ENCODE results near the gene RRP12.
A peak's percentile ranks its signal among the peaks of the same experiment; 100 is the strongest.
"Not testable (repeated sequence)": the region's sequence is repeated elsewhere in the genome, so short reads cannot be mapped to it uniquely, and the experiment has no call there.

Gene RRP12

GRCh38 chr10:97365761-97366351 is 35.3 kb downstream of the RRP12 start:
- DNase-seq (ENCODE audit: low spot score) = no peak

GRCh38 chr10:97363071-97363470 is 38.1 kb downstream of the RRP12 start:
- DNase-seq (ENCODE audit: low spot score) = no peak

GRCh38 chr10:97362310-97363033 is 38.7 kb downstream of the RRP12 start:
- DNase-seq (ENCODE audit: low spot score) = no peak

GRCh38 chr10:97361537-97361901 is 39.6 kb downstream of the RRP12 start:
- DNase-seq (ENCODE audit: low spot score) = no peak

- no peak for DNase-seq (ENCODE audit: low spot score)
Measured at GRCh38 chr10:97360705-97361536, 40.2 kb downstream of the RRP12 start.

- DNase-seq (ENCODE audit: low spot score) = no peak
Measured at GRCh38 chr10:97358781-97359180, 42.4 kb downstream of the RRP12 start.

GRCh38 chr10:97358349-97358748 is 42.8 kb downstream of the RRP12 start:
- DNase-seq (ENCODE audit: low spot score) = no peak

GRCh38 chr10:97356918-97357317 is 44.2 kb downstream of the RRP12 start:
- DNase-seq (ENCODE audit: low spot score) = no peak

GRCh38 chr10:97356318-97356914 is 44.7 kb downstream of the RRP12 start:
- DNase-seq (ENCODE audit: low spot score) = no peak

GRCh38 chr10:97355571-97355975 is 45.6 kb downstream of the RRP12 start:
- no peak for DNase-seq (ENCODE audit: low spot score)

- no peak for DNase-seq (ENCODE audit: low spot score)
Measured at GRCh38 chr10:97353945-97354344, 47.2 kb downstream of the RRP12 start.

- DNase-seq (ENCODE audit: low spot score) = no peak
Measured at GRCh38 chr10:97349752-97350513, 51.2 kb downstream of the RRP12 start.

- no peak for DNase-seq (ENCODE audit: low spot score)
Measured at GRCh38 chr10:97347317-97347716, 53.8 kb downstream of the RRP12 start.

- DNase-seq (ENCODE audit: low spot score) = not testable (repeated sequence)
Measured at GRCh38 chr10:97343664-97344063, 57.5 kb downstream of the RRP12 start.

- DNase-seq (ENCODE audit: low spot score) = no peak
Measured at GRCh38 chr10:97341416-97341815, 59.7 kb downstream of the RRP12 start.

GRCh38 chr10:97338041-97338440 is 63.1 kb downstream of the RRP12 start:
- no peak for DNase-seq (ENCODE audit: low spot score)

- peak; percentile 68 for DNase-seq (ENCODE audit: low spot score)
Measured at GRCh38 chr10:97336942-97337831, 64.0 kb downstream of the RRP12 start.

- no peak for DNase-seq (ENCODE audit: low spot score)
Measured at GRCh38 chr10:97336446-97336845, 64.7 kb downstream of the RRP12 start.

- no peak for DNase-seq (ENCODE audit: low spot score)
Measured at GRCh38 chr10:97336006-97336405, 65.1 kb downstream of the RRP12 start.

- DNase-seq (ENCODE audit: low spot score) = no peak
Measured at GRCh38 chr10:97335188-97335619, 65.9 kb downstream of the RRP12 start.

All from ecto neural progenitor cell (in vitro differentiated cells).